Left renal pelvis (tissue), 4 donors: ENCODE results near the gene ZNF32. TPM values are rescaled to one million over a fixed set of nuclear protein-coding genes. Genes with fewer than 3 reads are reported as not detected.
A peak's percentile ranks its signal among the peaks of the same experiment; 100 is the strongest.
"Not testable (repeated sequence)": the region's sequence is repeated elsewhere in the genome, so short reads cannot be mapped to it uniquely, and the experiment has no call there.

Experiments
- DNase-seq, 4 donors: peaks; one replicate each; pipeline ENCODE4 v3.0.0-alpha.2; 2013; ENCODE audit warnings: low read depth in 4 of 4, low spot score in 3 of 4
- polyA plus RNA-seq, 4 donors: library from polyadenylated mRNA; unstranded; fragments of 120-200 nt; gene quantifications; one replicate each; pipeline ENCODE4 v1.2.1, GENCODE V29; 2013; ENCODE audit not compliant: insufficient read length in 4 of 4

Gene ZNF32
- polyA plus RNA-seq, 4 donors, result 61.9 to 76.7 (median 65.7) TPM

GRCh38 chr10:43644252-43644651, 4.4 kb downstream of the ZNF32 start:
- no peak for DNase-seq

- DNase-seq, result no peak
Measured at GRCh38 chr10:43640603-43641002, 8.1 kb downstream of the ZNF32 start.

GRCh38 chr10:43635816-43636215, 12.9 kb downstream of the ZNF32 start:
- not testable (repeated sequence) for DNase-seq

- DNase-seq, result no peak
Measured at GRCh38 chr10:43628956-43629355, 19.7 kb downstream of the ZNF32 start.

- no peak for DNase-seq
Measured at GRCh38 chr10:43627942-43628341, 20.7 kb downstream of the ZNF32 start.

GRCh38 chr10:43623351-43623750, 25.3 kb downstream of the ZNF32 start:
- DNase-seq, result no peak

- DNase-seq, result no peak
Measured at GRCh38 chr10:43622038-43622437, 26.6 kb downstream of the ZNF32 start.

GRCh38 chr10:43619368-43619767, 29.3 kb downstream of the ZNF32 start:
- DNase-seq, result no peak

GRCh38 chr10:43616697-43617370, 31.8 kb downstream of the ZNF32 start:
- DNase-seq, result no peak

- DNase-seq, result no peak
Measured at GRCh38 chr10:43610636-43611035, 38.0 kb downstream of the ZNF32 start.

GRCh38 chr10:43607199-43607573, 41.5 kb downstream of the ZNF32 start:
- no peak for DNase-seq

GRCh38 chr10:43606323-43607198, 42.1 kb downstream of the ZNF32 start, which contains the start of gene ZNF485:
ZNF485 (plus strand) TSS chr10:43606438; CDS start chr10:43607051, 613 bp downstream.
- DNase-seq, result peak in 2 of 4 donors; percentile 43 to 60

GRCh38 chr10:43605850-43606322, 42.8 kb downstream of the ZNF32 start:
- no peak for DNase-seq

GRCh38 chr10:43601576-43601975, 47.1 kb downstream of the ZNF32 start:
- not testable (repeated sequence) for DNase-seq

- no peak for DNase-seq
Measured at GRCh38 chr10:43599333-43599732, 49.3 kb downstream of the ZNF32 start.

- DNase-seq, result no peak
Measured at GRCh38 chr10:43598446-43598845, 50.2 kb downstream of the ZNF32 start.

- DNase-seq, result no peak
Measured at GRCh38 chr10:43596546-43596945, 52.1 kb downstream of the ZNF32 start.

GRCh38 chr10:43595739-43596298, 52.9 kb downstream of the ZNF32 start:
- DNase-seq, result no peak

GRCh38 chr10:43594944-43595589, 53.6 kb downstream of the ZNF32 start:
- no peak for DNase-seq
